Smooth muscle cell of the brain vasculature (primary cell): ENCODE results near the gene AMIGO2.

ENCODE experiments used
- DNase-seq: peaks from one replicate; pipeline ENCODE4 v3.0.0-alpha.2; 2012; ENCODE audit warnings: low read depth, low spot score

Gene AMIGO2

GRCh38 chr12:47033789-47034555, 45.8 kb downstream of the AMIGO2 start:
- no peak for DNase-seq

- DNase-seq, result no peak
Measured at GRCh38 chr12:47033081-47033480, 46.7 kb downstream of the AMIGO2 start.

GRCh38 chr12:47032644-47033043, 47.1 kb downstream of the AMIGO2 start:
- peak; percentile 39 for DNase-seq

DNA sequence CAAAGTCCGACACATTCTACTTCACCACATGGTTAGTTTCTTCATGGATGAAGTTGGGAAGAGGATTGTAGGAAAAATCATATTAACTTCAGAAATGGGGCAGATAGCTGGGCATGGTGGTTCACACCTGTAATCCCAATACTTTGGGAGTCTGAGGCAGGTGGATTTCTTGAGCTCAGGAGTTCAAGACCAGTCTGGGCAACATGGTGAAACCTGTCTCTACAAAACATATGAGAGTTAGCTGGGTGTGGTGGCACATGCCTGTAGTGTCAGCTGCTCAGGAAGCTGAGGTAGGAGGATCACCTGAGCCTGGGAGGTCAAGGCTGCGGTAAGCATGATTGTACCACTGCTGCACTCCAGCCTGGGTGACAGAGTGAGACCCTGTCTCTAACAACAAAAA, 49.9 kb downstream of the AMIGO2 start:
- DNase-seq, result no peak

DNA sequence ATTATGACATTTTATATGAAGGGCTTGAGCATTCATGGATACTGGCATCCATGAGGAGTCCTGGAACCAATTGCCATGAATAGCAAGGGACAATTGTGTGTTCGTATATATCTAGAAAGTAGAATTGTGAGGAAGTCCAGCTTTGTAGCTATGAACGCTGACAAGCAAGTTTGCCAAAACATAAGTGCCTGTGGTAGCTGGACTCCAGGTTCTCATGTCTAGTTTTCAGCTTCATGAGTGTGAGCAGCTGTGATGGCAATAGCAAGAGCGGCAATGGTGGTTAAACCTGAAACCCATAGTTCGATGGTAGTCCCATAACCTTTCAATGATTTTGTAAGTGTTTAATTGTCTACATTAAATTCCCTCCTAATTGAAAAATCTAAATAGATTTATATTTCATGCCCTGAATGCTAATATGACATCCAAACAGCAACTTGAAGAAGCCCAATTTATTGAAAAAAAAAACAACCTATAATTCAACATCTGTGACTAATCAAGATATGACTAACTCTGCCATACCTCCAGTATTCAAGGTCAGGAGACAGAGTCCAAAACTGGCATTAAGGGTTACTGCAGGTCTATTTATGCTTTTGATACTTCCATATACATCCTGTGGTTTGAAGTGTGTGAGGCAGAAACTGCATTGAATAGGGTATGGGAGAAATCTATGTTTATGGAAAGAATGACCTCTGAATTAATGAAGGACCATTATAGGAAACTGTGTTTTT, 50.6 kb downstream of the AMIGO2 start:
- DNase-seq, result no peak

DNA sequence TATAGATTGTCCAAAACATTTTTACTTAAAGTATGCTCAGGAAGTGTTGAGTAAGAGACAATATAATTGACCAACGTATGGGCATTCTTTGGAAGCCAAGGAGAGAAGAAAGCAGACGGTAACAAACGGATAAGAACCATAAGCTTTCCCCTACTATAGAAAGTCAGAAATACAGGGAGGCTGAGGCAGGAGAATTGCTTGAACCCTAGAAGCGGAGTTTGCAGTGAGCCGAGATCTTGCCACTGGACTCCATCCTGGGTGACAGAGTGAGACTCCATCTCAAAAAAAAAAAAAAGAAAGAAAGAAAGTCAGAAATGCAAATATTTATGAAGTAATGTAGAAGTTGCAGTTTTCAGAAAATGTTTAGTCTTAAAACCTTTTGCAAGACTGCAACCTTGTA, 51.6 kb downstream of the AMIGO2 start:
- DNase-seq, result no peak
